SK-N-SH treated with all-trans-retinoic acid at 6 μM for 48 hours (cell line): ENCODE measurements around the gene ARHGEF16.

Experiments used
- ATAC-seq: fragments of 200-7000 bp; cut with Tn5 transposase; 3 replicates; pipeline ENCODE4 v1.9.1; 2020; ENCODE audit warnings: mild to moderate bottlenecking, moderate library complexity
- BACH2 ChIP-seq: fragments of 250-450 bp; sonication (Bioruptor Pico); IDR thresholded peaks from 2 replicates; pipeline ENCODE4 v1.9.0; 2021; ENCODE audit warnings: mild to moderate bottlenecking, borderline replicate concordance
- CSDC2 ChIP-seq: fragments of 250-450 bp; sonication (Bioruptor Pico); IDR thresholded peaks from 2 replicates; pipeline ENCODE4 v1.5.0; 2020; ENCODE audit warnings: mild to moderate bottlenecking, moderate library complexity
- ESRRG ChIP-seq: fragments of 250-450 bp; sonication (Bioruptor Pico); IDR thresholded peaks from 2 replicates; pipeline ENCODE4 v1.6.1; 2021; ENCODE audit warnings: mild to moderate bottlenecking
- GLIS3 ChIP-seq: fragments of 250-450 bp; sonication (Bioruptor Pico); IDR thresholded peaks from 2 replicates; pipeline ENCODE4 v1.5.0; 2020; ENCODE audit warnings: mild to moderate bottlenecking, moderate library complexity
- ISL1 ChIP-seq: fragments of 250-450 bp; sonication (Bioruptor Pico); IDR thresholded peaks from 2 replicates; pipeline ENCODE4 v2.1.2; 2022; ENCODE audit warnings: mild to moderate bottlenecking, moderate library complexity
- OSR1 ChIP-seq: fragments of 250-450 bp; sonication (Bioruptor Pico); IDR thresholded peaks from 2 replicates; pipeline ENCODE4 v1.8.0; 2022; ENCODE audit warnings: moderate library complexity, mild to moderate bottlenecking, inconsistent platforms
- PPARA ChIP-seq: fragments of 250-450 bp; sonication (Bioruptor Pico); IDR thresholded peaks from 2 replicates; pipeline ENCODE4 v1.5.0; 2020; ENCODE audit warnings: mild to moderate bottlenecking, borderline replicate concordance
- RARB ChIP-seq: fragments of 250-450 bp; sonication (Bioruptor Pico); IDR thresholded peaks from 2 replicates; pipeline ENCODE4 v1.8.0; 2021; ENCODE audit warnings: mild to moderate bottlenecking, moderate library complexity
- SNAI2 ChIP-seq: fragments of 250-450 bp; sonication (Bioruptor Pico); IDR thresholded peaks from 2 replicates; pipeline ENCODE4 v1.5.0; 2020; ENCODE audit warnings: mild to moderate bottlenecking, moderate library complexity
- TCF4 ChIP-seq: fragments of 250-450 bp; sonication (Bioruptor Pico); IDR thresholded peaks from 2 replicates; pipeline ENCODE4 v1.8.0; 2021; ENCODE audit warnings: mild to moderate bottlenecking, moderate library complexity, borderline replicate concordance
- TOX ChIP-seq: fragments of 250-450 bp; sonication (Bioruptor Pico); IDR thresholded peaks from 2 replicates; pipeline ENCODE4 v1.8.0; 2021; ENCODE audit warnings: mild to moderate bottlenecking, moderate library complexity, borderline replicate concordance
- ZC3H10 ChIP-seq: fragments of 250-450 bp; sonication (Bioruptor Pico); IDR thresholded peaks from 2 replicates; pipeline ENCODE4 v1.5.1; 2021; ENCODE audit warnings: mild to moderate bottlenecking, moderate library complexity
- ZFP3 ChIP-seq: fragments of 250-450 bp; sonication (Bioruptor Pico); IDR thresholded peaks from 2 replicates; pipeline ENCODE4 v1.5.0; 2020; ENCODE audit warnings: mild to moderate bottlenecking, moderate library complexity
- ZFP30 ChIP-seq: fragments of 450-650 bp; formaldehyde crosslinking; IDR thresholded peaks from 2 replicates; pipeline ENCODE4 v1.5.0; 2022; ENCODE audit warnings: mild to moderate bottlenecking, moderate library complexity
- ZNF565 ChIP-seq: fragments of 450-650 bp; formaldehyde crosslinking; conservative IDR thresholded peaks from 2 replicates; pipeline ENCODE4 v1.5.0; 2020; ENCODE audit warnings: low read depth, mild to moderate bottlenecking, moderate library complexity
- ZNF70 ChIP-seq: fragments of 450-650 bp; formaldehyde crosslinking; IDR thresholded peaks from 2 replicates; pipeline ENCODE4 v1.5.0; 2020; ENCODE audit warnings: mild to moderate bottlenecking, moderate library complexity
- ZNF8 ChIP-seq: fragments of 450-650 bp; formaldehyde crosslinking; IDR thresholded peaks from 2 replicates; pipeline ENCODE4 v1.5.0; 2020; ENCODE audit warnings: mild to moderate bottlenecking, moderate library complexity
- TF ChIP-seq, protein P1 (sequence below): fragments of 250-450 bp; sonication (Bioruptor Pico); IDR thresholded peaks from 2 replicates; pipeline ENCODE4 v1.5.0; 2020; ENCODE audit warnings: mild to moderate bottlenecking, moderate library complexity
- TF ChIP-seq, protein P2 (sequence below): fragments of 250-450 bp; sonication (Bioruptor Pico); IDR thresholded peaks from 2 replicates; pipeline ENCODE4 v1.5.1; 2020; ENCODE audit warnings: low read depth, mild to moderate bottlenecking, moderate library complexity
- TF ChIP-seq, protein P3 (sequence below): fragments of 250-450 bp; sonication (Bioruptor Pico); IDR thresholded peaks from 2 replicates; pipeline ENCODE4 v1.8.0; 2021; ENCODE audit warnings: low read depth, mild to moderate bottlenecking, moderate library complexity, borderline replicate concordance
- TF ChIP-seq, protein P4 (sequence below): fragments of 250-450 bp; sonication (Bioruptor Pico); IDR thresholded peaks from 2 replicates; pipeline ENCODE4 v1.5.1; 2021; ENCODE audit warnings: mild to moderate bottlenecking, moderate library complexity
- TF ChIP-seq, protein P5 (sequence below): fragments of 250-450 bp; sonication (Bioruptor Pico); IDR thresholded peaks from 2 replicates; pipeline ENCODE4 v1.8.0; 2020; ENCODE audit warnings: mild to moderate bottlenecking, moderate library complexity, borderline replicate concordance

The ARHGEF16 gene

DNA sequence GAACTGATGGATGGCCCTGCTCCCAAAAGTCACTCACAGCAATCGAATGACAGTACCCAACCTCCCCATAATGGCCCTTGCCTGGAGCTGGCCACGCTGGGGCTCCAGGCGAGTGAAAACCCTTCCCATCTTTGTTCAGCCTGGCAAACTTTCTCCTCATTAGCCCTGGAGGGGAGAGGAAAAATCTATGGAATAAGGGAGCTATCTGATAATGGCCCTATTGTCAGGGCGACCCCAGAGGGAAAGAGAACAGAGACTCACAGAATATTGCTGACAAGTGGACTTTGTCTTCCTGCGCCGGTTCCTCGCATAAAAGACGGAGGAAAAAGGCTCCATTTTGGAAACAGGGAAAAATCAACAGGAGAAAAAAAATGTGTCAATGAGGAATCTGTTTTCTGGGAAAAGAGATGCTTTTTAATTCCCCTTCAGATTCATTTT lies 13.0 kb upstream of the ARHGEF16 start:
- ATAC-seq, result no peak
- TF ChIP-seq ZNF70 (CRISPR knock-in tag) (no peak), ISL1 (no peak), CSDC2 (CRISPR knock-in tag) (no peak), BACH2 (CRISPR knock-in tag) (no peak), GLIS3 (CRISPR knock-in tag) (no peak), TOX (CRISPR knock-in tag) (no peak), OSR1 (no peak)
- TF ChIP-seq, protein P1, sequence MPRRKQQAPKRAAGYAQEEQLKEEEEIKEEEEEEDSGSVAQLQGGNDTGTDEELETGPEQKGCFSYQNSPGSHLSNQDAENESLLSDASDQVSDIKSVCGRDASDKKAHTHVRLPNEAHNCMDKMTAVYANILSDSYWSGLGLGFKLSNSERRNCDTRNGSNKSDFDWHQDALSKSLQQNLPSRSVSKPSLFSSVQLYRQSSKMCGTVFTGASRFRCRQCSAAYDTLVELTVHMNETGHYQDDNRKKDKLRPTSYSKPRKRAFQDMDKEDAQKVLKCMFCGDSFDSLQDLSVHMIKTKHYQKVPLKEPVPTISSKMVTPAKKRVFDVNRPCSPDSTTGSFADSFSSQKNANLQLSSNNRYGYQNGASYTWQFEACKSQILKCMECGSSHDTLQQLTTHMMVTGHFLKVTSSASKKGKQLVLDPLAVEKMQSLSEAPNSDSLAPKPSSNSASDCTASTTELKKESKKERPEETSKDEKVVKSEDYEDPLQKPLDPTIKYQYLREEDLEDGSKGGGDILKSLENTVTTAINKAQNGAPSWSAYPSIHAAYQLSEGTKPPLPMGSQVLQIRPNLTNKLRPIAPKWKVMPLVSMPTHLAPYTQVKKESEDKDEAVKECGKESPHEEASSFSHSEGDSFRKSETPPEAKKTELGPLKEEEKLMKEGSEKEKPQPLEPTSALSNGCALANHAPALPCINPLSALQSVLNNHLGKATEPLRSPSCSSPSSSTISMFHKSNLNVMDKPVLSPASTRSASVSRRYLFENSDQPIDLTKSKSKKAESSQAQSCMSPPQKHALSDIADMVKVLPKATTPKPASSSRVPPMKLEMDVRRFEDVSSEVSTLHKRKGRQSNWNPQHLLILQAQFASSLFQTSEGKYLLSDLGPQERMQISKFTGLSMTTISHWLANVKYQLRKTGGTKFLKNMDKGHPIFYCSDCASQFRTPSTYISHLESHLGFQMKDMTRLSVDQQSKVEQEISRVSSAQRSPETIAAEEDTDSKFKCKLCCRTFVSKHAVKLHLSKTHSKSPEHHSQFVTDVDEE, result no peak

DNA sequence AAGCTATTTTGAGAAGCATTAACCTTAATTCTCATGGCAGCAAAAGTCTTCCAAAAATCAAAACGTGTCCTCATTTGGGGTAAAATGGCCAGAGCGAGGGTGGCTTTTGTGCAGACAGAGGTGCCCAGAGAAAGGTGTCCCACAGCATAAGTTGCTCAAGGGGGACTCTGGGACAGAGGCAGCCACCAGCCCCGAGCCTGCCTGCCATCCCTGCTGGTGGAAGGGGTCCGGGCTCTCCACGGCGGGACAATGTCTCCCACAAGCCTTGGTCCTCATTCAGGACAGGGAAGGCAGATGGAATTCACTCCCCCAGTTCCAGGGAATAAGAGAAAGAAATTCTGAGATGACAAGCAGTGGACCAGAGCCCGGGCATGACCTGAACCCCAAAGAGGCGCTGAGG lies 12.6 kb upstream of the ARHGEF16 start:
- TF ChIP-seq TOX (CRISPR knock-in tag) (no peak), SNAI2 (CRISPR knock-in tag) (no peak), ZNF565 (no peak), BACH2 (CRISPR knock-in tag) (no peak), ZC3H10 (CRISPR knock-in tag) (no peak)
- TF ChIP-seq, protein P2, sequence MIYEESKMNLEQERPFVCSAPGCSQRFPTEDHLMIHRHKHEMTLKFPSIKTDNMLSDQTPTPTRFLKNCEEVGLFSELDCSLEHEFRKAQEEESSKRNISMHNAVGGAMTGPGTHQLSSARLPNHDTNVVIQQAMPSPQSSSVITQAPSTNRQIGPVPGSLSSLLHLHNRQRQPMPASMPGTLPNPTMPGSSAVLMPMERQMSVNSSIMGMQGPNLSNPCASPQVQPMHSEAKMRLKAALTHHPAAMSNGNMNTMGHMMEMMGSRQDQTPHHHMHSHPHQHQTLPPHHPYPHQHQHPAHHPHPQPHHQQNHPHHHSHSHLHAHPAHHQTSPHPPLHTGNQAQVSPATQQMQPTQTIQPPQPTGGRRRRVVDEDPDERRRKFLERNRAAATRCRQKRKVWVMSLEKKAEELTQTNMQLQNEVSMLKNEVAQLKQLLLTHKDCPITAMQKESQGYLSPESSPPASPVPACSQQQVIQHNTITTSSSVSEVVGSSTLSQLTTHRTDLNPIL, result no peak
- TF ChIP-seq, protein P3, sequence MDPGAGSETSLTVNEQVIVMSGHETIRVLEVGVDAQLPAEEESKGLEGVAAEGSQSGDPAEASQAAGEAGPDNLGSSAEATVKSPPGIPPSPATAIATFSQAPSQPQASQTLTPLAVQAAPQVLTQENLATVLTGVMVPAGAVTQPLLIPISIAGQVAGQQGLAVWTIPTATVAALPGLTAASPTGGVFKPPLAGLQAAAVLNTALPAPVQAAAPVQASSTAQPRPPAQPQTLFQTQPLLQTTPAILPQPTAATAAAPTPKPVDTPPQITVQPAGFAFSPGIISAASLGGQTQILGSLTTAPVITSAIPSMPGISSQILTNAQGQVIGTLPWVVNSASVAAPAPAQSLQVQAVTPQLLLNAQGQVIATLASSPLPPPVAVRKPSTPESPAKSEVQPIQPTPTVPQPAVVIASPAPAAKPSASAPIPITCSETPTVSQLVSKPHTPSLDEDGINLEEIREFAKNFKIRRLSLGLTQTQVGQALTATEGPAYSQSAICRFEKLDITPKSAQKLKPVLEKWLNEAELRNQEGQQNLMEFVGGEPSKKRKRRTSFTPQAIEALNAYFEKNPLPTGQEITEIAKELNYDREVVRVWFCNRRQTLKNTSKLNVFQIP (CRISPR knock-in tag), result no peak
- no peak for ATAC-seq

DNA sequence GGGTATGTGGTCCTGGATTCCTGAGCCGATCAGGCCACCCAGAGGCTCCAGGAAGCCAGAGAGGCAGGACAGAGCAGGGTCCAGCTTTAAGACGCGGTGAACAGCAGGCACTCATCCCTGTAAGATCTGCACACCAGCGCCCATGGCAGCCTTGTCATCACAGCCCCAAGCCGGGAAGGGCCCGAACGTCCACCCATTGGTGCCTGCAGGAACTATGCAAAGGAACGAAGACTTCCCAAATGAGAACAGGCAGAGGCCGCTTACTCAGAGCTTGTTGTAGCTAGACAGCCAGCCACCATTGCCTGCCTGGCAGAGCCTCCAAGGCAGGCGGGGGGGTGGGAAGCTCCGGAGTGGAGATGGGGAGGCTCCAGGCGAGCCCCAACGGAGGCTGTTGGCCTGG lies 12.1 kb upstream of the ARHGEF16 start:
- TF ChIP-seq ZC3H10 (CRISPR knock-in tag) (no peak), TOX (CRISPR knock-in tag) (no peak), SNAI2 (CRISPR knock-in tag) (no peak)
- ATAC-seq, result no peak

DNA sequence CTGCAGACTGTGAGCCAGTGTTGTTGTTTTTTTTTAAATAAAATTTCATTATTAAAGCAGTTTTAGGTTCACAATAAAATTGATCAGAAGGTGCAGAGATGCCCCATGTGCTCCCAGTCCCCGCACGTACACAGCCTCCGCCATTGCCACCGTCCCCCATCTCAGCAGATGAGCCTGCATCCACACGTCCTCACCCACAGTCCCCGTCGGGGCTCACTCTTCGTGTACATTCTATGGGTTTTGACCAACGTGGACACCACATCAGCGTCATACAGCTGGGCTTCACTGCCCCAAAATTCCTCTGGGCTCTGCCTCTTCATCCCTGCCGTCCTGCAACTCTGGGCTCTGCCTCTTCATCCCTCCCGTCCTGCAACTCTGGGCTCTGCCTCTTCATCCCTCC lies 11.6 kb upstream of the ARHGEF16 start:
- no peak for ATAC-seq
- TF ChIP-seq RARB (CRISPR knock-in tag), result no peak
- no peak for TF ChIP-seq ZFP30 (CRISPR knock-in tag)
- no peak for TF ChIP-seq ZNF70 (CRISPR knock-in tag)
- TF ChIP-seq, protein P2, result no peak
- TF ChIP-seq TOX (CRISPR knock-in tag), result no peak
- no peak for TF ChIP-seq ZNF8 (CRISPR knock-in tag)
- TF ChIP-seq ESRRG (CRISPR knock-in tag), result no peak
- TF ChIP-seq ZFP3 (CRISPR knock-in tag), result no peak
- TF ChIP-seq, protein P4, sequence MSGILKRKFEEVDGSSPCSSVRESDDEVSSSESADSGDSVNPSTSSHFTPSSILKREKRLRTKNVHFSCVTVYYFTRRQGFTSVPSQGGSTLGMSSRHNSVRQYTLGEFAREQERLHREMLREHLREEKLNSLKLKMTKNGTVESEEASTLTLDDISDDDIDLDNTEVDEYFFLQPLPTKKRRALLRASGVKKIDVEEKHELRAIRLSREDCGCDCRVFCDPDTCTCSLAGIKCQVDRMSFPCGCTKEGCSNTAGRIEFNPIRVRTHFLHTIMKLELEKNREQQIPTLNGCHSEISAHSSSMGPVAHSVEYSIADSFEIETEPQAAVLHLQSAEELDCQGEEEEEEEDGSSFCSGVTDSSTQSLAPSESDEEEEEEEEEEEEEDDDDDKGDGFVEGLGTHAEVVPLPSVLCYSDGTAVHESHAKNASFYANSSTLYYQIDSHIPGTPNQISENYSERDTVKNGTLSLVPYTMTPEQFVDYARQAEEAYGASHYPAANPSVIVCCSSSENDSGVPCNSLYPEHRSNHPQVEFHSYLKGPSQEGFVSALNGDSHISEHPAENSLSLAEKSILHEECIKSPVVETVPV (CRISPR knock-in tag), result no peak
- TF ChIP-seq BACH2 (CRISPR knock-in tag), result no peak
- TF ChIP-seq GLIS3 (CRISPR knock-in tag), result no peak
- no peak for TF ChIP-seq TCF4 (CRISPR knock-in tag)
- TF ChIP-seq PPARA (CRISPR knock-in tag), result no peak
- TF ChIP-seq, protein P1, result no peak
- TF ChIP-seq, protein P5, sequence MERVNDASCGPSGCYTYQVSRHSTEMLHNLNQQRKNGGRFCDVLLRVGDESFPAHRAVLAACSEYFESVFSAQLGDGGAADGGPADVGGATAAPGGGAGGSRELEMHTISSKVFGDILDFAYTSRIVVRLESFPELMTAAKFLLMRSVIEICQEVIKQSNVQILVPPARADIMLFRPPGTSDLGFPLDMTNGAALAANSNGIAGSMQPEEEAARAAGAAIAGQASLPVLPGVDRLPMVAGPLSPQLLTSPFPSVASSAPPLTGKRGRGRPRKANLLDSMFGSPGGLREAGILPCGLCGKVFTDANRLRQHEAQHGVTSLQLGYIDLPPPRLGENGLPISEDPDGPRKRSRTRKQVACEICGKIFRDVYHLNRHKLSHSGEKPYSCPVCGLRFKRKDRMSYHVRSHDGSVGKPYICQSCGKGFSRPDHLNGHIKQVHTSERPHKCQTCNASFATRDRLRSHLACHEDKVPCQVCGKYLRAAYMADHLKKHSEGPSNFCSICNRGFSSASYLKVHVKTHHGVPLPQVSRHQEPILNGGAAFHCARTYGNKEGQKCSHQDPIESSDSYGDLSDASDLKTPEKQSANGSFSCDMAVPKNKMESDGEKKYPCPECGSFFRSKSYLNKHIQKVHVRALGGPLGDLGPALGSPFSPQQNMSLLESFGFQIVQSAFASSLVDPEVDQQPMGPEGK (CRISPR knock-in tag), result no peak
